HL-60 (cell line): Measurements from ENCODE around the gene NFILZ.

Experiments
- DNase-seq, 2 experiments: peaks; one replicate each; pipeline ENCODE4 v3.0.0-alpha.2; 2010 to 2020; ENCODE audit warnings: low read depth in 1 of 2, low spot score in 1 of 2
- H3K27ac ChIP-seq: fragments of 250-450 bp; sonication (Bioruptor Pico); replicated peaks from 2 replicates; pipeline ENCODE4 v1.5.1; 2020; ENCODE audit warnings: mild to moderate bottlenecking, moderate library complexity
- H3K27me3 ChIP-seq: fragments of 250-450 bp; sonication (Bioruptor Pico); 2 replicates; pipeline ENCODE4 v1.5.1; 2021; ENCODE audit warnings: mild to moderate bottlenecking, moderate library complexity; ENCODE audit not compliant: insufficient read depth, poor library complexity, severe bottlenecking
- H3K4me3 ChIP-seq: replicated peaks from 2 replicates; pipeline ENCODE4 v1.5.1; 2011; ENCODE audit warnings: mild to moderate bottlenecking, control low read depth, low read length; ENCODE audit not compliant: insufficient read depth
- GABPA ChIP-seq: IDR thresholded peaks from 2 replicates; pipeline ENCODE4 v1.6.1; 2012; ENCODE audit warnings: low read depth
- POLR2AphosphoS5 ChIP-seq: IDR thresholded peaks from 2 replicates; pipeline ENCODE4 v1.6.1; 2012; ENCODE audit warnings: low read depth
- SPI1 ChIP-seq: IDR thresholded peaks from 2 replicates; pipeline ENCODE4 v1.6.1; 2012; ENCODE audit warnings: low read depth, mild to moderate bottlenecking, borderline replicate concordance
- TF ChIP-seq, protein P1 (sequence below): IDR thresholded peaks from 2 replicates; pipeline ENCODE4 v1.6.1; 2012; ENCODE audit warnings: low read depth; ENCODE audit not compliant: insufficient replicate concordance
- TF ChIP-seq, protein P2 (sequence below): IDR thresholded peaks from one replicate; pipeline ENCODE4 v1.5.1; 2011; ENCODE audit warnings: low read length, control low read depth, inconsistent platforms; ENCODE audit not compliant: insufficient read depth

The NFILZ gene

DNA sequence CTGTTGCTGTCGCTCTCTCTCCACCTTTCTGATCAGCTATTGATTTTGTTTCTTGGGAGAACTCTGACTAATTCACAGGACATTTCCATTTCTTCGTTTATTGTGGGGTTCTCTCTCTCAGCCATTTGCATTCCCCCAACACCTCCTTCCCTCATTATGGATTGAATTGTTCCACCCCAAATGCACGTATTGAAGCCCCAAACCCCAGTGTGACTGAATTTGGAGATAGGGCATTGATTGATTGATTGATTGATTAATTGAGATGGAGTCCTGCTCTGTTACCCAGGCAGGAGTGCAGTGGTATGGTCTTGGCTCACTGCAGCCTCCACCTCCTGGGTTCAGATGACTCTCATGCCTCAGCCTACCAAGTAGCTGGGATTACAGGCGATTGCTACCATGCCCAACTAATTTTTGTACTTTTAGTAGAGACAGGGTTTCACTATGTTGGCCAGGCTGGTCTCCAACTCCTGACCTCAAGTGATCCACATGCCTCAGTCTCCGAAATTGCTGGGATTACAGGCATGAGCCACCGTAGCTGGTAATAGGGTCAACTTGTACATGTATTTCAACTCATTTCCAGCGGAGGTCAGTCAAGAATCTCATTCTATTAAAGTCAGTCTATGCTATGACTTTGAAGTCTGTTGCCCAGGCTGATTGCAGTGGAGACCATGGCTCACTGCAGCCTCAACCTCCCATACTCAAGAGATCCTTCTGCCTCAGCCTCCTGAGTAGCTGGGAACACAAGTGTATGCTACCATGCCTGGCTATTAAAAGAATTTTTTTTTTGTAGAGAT lies 13.6 kb downstream of the NFILZ start:
- H3K27ac ChIP-seq: no peak overlapping the region
- TF ChIP-seq, protein P1, sequence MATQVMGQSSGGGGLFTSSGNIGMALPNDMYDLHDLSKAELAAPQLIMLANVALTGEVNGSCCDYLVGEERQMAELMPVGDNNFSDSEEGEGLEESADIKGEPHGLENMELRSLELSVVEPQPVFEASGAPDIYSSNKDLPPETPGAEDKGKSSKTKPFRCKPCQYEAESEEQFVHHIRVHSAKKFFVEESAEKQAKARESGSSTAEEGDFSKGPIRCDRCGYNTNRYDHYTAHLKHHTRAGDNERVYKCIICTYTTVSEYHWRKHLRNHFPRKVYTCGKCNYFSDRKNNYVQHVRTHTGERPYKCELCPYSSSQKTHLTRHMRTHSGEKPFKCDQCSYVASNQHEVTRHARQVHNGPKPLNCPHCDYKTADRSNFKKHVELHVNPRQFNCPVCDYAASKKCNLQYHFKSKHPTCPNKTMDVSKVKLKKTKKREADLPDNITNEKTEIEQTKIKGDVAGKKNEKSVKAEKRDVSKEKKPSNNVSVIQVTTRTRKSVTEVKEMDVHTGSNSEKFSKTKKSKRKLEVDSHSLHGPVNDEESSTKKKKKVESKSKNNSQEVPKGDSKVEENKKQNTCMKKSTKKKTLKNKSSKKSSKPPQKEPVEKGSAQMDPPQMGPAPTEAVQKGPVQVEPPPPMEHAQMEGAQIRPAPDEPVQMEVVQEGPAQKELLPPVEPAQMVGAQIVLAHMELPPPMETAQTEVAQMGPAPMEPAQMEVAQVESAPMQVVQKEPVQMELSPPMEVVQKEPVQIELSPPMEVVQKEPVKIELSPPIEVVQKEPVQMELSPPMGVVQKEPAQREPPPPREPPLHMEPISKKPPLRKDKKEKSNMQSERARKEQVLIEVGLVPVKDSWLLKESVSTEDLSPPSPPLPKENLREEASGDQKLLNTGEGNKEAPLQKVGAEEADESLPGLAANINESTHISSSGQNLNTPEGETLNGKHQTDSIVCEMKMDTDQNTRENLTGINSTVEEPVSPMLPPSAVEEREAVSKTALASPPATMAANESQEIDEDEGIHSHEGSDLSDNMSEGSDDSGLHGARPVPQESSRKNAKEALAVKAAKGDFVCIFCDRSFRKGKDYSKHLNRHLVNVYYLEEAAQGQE: no peak
- TF ChIP-seq GABPA (no peak), SPI1 (no peak), POLR2AphosphoS5 (no peak)
- TF ChIP-seq, protein P2, sequence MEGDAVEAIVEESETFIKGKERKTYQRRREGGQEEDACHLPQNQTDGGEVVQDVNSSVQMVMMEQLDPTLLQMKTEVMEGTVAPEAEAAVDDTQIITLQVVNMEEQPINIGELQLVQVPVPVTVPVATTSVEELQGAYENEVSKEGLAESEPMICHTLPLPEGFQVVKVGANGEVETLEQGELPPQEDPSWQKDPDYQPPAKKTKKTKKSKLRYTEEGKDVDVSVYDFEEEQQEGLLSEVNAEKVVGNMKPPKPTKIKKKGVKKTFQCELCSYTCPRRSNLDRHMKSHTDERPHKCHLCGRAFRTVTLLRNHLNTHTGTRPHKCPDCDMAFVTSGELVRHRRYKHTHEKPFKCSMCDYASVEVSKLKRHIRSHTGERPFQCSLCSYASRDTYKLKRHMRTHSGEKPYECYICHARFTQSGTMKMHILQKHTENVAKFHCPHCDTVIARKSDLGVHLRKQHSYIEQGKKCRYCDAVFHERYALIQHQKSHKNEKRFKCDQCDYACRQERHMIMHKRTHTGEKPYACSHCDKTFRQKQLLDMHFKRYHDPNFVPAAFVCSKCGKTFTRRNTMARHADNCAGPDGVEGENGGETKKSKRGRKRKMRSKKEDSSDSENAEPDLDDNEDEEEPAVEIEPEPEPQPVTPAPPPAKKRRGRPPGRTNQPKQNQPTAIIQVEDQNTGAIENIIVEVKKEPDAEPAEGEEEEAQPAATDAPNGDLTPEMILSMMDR: no peak
- no peaks in the 10 kb centered on the region for H3K27me3 ChIP-seq
- H3K4me3 ChIP-seq: no peak overlapping the region
- DNase-seq: no peak

DNA sequence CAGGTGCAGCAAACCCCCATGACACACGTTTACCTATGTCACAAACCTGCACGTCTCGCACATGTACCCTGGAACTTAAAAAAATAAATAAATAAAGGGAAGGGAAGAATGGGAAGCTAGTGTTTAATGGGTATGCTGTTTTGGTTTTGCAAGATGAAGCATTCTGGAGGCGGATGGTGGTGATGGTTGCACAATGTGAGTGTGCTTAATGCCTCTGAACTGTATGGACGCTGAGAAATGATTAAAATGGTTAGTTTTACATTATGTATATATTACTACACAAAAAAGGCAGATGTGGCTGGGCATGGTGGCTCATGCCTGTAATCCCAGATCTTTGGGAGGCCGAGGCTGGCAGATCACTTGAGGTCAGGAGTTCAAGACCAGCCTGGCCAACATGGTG lies 17.8 kb downstream of the NFILZ start:
- peak; percentile 68 to 83 for DNase-seq
- H3K27me3 ChIP-seq: no peaks in the 10 kb centered on the region
- no peak overlapping the region for H3K4me3 ChIP-seq
- TF ChIP-seq, protein P2: no peak
- TF ChIP-seq SPI1: no peak
- no peak for TF ChIP-seq GABPA
- TF ChIP-seq, protein P1: no peak
- no peak for TF ChIP-seq POLR2AphosphoS5
- peak overlapping the region; percentile 46; the same call in 1 of the 2 replicates for H3K27ac ChIP-seq

DNA sequence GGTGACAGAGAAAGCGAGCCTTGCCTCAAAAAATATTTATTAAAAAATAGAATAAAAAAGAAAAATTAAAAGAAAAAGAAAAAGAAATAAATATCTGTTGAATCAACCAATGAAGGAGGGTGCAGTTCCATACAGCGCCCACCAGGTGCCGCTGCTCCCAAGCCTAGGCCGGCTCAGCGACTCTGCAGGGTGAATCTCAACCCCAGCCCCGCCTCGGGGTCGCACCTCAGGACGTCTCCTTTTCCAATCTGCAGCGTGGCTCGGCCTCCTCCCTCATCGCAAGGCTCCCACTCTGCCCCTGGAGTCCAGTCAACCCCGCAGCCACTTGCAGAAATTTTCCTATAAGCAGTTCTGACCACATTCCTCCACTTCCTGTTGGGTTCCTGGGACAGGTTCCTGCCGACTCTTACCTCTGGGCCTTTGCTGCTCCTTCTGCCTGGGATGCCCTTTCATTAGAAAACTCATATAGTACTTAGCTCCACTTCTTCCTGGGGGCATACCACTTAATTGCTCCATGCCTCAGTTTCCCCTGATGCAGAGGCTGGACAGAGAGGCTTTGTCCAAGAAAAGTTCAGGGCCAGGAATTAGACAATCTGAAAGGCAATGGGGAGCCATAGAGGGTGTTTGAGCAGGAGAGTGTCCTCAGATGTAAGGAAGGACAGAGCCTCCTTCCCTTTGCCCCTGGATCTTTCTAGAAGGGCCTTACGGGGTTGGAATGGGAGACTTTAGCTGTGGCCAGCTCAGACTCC lies 24.3 kb downstream of the NFILZ start:
- DNase-seq: peak; percentile 53 to 63
- Histone ChIP-seq H3K27me3 (no peaks in the 10 kb centered on the region), H3K4me3 (peak overlapping the region; percentile 22), H3K27ac (no peak overlapping the region)
- TF ChIP-seq, protein P2: peak; percentile 67
- TF ChIP-seq, protein P1: no peak
- TF ChIP-seq SPI1: peak; percentile 63; the same call in 1 of the 2 replicates
